DOHH2 (cell line): ENCODE measurements around the gene ACTL6B.

Experiments
- H3F3A ChIP-seq: fragments of 200-600 bp; sonication (generic), shearing (Covaris generic); 2 replicates; pipeline ENCODE4 v1.6.0; 2016; ENCODE audit warnings: antibody characterized with exemption, mild to moderate bottlenecking; ENCODE audit not compliant: control insufficient read depth, insufficient read depth
- H3K27ac ChIP-seq: fragments of 200-600 bp; sonication (generic); 2 replicates; pipeline ENCODE4 v1.5.1; 2014; ENCODE audit warnings: low read depth, mild to moderate bottlenecking, low read length, moderate library complexity
- H3K27me3 ChIP-seq: fragments of 200-600 bp; sonication (generic); 2 replicates; pipeline ENCODE4 v1.6.1; 2014; ENCODE audit warnings: mild to moderate bottlenecking, low read length, mixed read lengths; ENCODE audit not compliant: control insufficient read depth
- H3K36me3 ChIP-seq: fragments of 200-600 bp; sonication (generic); 2 replicates; pipeline ENCODE4 v1.6.1; 2014; ENCODE audit warnings: mild to moderate bottlenecking, low read length, moderate library complexity, mixed read lengths; ENCODE audit not compliant: control insufficient read depth
- H3K4me1 ChIP-seq: fragments of 200-600 bp; sonication (generic); 2 replicates; pipeline ENCODE4 v1.6.1; 2014; ENCODE audit warnings: mild to moderate bottlenecking, low read length, mixed read lengths; ENCODE audit not compliant: control insufficient read depth
- H3K4me2 ChIP-seq: fragments of 200-600 bp; sonication (generic); 2 replicates; pipeline ENCODE4 v1.6.0; 2014; ENCODE audit warnings: mild to moderate bottlenecking, low read length, moderate library complexity
- H3K4me3 ChIP-seq: fragments of 200-600 bp; sonication (generic); 2 replicates; pipeline ENCODE4 v1.5.1; 2014; ENCODE audit warnings: mild to moderate bottlenecking, low read length, mixed read lengths
- H3K79me2 ChIP-seq: fragments of 200-600 bp; sonication (generic); 2 replicates; pipeline ENCODE4 v1.6.1; 2014; ENCODE audit warnings: mild to moderate bottlenecking, low read length, mixed read lengths; ENCODE audit not compliant: control insufficient read depth
- H3K9me2 ChIP-seq: fragments of 200-600 bp; sonication (generic); replicated peaks from 2 replicates; pipeline ENCODE4 v1.6.1; 2014; ENCODE audit warnings: mild to moderate bottlenecking, low read length, mixed read lengths; ENCODE audit not compliant: control insufficient read depth
- H3K9me3 ChIP-seq: fragments of 200-600 bp; sonication (generic); 2 replicates; pipeline ENCODE4 v1.6.1; 2014; ENCODE audit warnings: antibody characterized with exemption, low read length, mixed read lengths; ENCODE audit not compliant: control insufficient read depth, insufficient read depth
- H4K20me1 ChIP-seq: fragments of 200-600 bp; sonication (generic); 2 replicates; pipeline ENCODE4 v1.6.0; 2014; ENCODE audit warnings: low read depth, mild to moderate bottlenecking, antibody characterized with exemption, low read length, moderate library complexity; ENCODE audit not compliant: control insufficient read depth, insufficient read depth
- EZH2phosphoT487 ChIP-seq: fragments of 200-600 bp; sonication (generic); IDR thresholded peaks from 2 replicates; pipeline ENCODE4 v1.6.1; 2017; ENCODE audit warnings: borderline replicate concordance, mild to moderate bottlenecking, antibody characterized with exemption, low read length, moderate library complexity, mixed read lengths
- TF ChIP-seq, protein P1 (sequence below): fragments of 200-600 bp; sonication (generic); IDR thresholded peaks from one replicate; pipeline ENCODE4 v1.5.1; 2014; ENCODE audit warnings: antibody characterized with exemption, mild to moderate bottlenecking, low read depth, low read length; ENCODE audit not compliant: poor library complexity, severe bottlenecking

The ACTL6B gene

DNA sequence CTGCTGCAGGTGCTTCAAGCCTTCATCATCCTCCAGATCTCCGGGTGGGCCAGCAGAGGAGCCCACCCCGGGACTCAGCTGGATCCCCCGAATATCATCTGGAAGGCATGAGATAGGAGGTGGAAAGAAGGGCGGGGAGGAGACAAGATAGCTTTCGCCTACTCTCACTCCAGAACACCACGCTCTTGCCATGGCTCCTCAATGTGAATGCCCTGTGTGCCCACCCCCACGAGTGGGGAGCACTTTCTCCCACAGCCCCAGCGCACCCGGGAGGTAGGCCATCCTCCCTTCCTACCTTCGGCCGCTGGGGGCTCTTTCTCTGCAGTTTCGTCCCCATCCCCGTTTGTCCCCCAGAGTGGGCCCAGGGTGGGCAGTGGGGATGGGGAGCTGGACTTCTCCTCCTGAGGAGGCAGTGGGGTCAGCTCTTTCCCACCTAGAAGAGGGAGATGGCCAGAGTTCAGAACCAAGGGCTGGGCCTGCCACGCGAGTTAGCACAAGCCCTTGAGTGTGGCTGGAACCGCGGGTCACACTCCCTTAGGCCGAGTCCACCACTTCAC, 28.9 kb upstream of the ACTL6B start:
- Histone ChIP-seq H3K9me2 (no peaks in the 10 kb centered on the region), H3K27me3 (no peaks in the 10 kb centered on the region), H3K4me1 (peaks cover 6% of the 10 kb centered on the region; the same call in 1 of the 2 replicates), H3K36me3 (peaks cover 98% of the 10 kb centered on the region), H3F3A (peaks cover 11% of the 10 kb centered on the region), H3K4me3 (no peak overlapping the region), H3K27ac (no peak overlapping the region), H3K79me2 (peaks cover 26% of the 10 kb centered on the region), H4K20me1 (peaks cover 22% of the 10 kb centered on the region), H3K9me3 (no peaks in the 10 kb centered on the region), H3K4me2 (no peak overlapping the region)
- no peak for TF ChIP-seq EZH2phosphoT487
- TF ChIP-seq, protein P1, sequence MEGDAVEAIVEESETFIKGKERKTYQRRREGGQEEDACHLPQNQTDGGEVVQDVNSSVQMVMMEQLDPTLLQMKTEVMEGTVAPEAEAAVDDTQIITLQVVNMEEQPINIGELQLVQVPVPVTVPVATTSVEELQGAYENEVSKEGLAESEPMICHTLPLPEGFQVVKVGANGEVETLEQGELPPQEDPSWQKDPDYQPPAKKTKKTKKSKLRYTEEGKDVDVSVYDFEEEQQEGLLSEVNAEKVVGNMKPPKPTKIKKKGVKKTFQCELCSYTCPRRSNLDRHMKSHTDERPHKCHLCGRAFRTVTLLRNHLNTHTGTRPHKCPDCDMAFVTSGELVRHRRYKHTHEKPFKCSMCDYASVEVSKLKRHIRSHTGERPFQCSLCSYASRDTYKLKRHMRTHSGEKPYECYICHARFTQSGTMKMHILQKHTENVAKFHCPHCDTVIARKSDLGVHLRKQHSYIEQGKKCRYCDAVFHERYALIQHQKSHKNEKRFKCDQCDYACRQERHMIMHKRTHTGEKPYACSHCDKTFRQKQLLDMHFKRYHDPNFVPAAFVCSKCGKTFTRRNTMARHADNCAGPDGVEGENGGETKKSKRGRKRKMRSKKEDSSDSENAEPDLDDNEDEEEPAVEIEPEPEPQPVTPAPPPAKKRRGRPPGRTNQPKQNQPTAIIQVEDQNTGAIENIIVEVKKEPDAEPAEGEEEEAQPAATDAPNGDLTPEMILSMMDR = no peak

GRCh38 chr7:100684534-100685042, 28.3 kb upstream of the ACTL6B start:
- Histone ChIP-seq H3K79me2 (peaks cover 21% of the 10 kb centered on the region), H3K27ac (no peak overlapping the region), H3K9me2 (no peaks in the 10 kb centered on the region), H3K4me3 (no peak overlapping the region), H3K4me1 (0 out of 2 replicates have a peak, but pooled peaks cover 1% of the 10 kb centered on the region), H3K4me2 (no peak overlapping the region), H4K20me1 (peaks cover 17% of the 10 kb centered on the region), H3F3A (peaks cover 15% of the 10 kb centered on the region), H3K36me3 (peaks cover 98% of the 10 kb centered on the region), H3K27me3 (no peaks in the 10 kb centered on the region), H3K9me3 (no peaks in the 10 kb centered on the region)
- TF ChIP-seq EZH2phosphoT487 = no peak
- TF ChIP-seq, protein P1 = no peak

DNA sequence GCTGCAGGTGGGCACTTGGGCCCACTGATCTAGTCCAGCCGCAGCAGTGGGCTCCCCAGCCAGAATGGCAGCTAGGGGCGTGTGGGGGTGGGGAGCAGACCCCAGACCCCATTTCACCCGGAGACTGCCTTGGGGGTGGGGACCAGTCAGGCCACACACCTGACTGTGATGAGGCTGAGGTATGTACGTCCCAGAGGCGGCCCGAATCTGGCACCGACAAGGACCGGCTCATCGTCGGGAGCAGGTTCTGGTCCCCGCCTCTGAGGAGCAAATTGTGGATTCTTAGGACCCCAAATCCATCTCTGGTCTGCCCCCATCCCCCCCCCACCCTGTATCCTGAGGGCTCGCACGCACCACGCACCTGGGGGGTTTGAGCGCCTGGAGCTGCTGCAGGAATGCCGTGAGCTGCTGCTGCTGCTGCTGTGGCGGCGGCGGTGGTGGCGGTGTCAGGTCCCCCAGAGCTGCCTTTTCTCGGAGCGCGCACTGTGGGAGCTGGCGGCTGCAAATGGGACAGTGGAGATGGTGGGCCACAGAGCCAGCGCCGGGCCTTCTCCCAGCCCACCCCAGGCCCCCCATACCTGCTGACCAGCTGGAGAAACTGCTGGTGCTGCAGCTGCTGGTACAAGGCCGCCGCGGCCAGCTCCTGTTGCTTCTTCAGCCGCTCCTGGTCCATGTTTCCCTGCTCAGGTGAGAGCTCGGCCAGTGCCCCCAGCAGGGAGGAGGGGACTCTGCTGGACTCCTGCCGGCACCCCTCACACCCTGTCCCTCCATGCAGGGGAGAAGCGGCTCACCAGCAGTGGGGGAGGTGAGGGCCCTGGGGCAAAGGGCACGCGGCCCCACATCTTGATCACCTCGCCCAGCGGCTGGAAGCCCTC, 27.6 kb upstream of the ACTL6B start:
- Histone ChIP-seq H3K9me2 (no peaks in the 10 kb centered on the region), H3K9me3 (no peaks in the 10 kb centered on the region), H4K20me1 (peaks cover 11% of the 10 kb centered on the region), H3K4me2 (no peak overlapping the region), H3K27ac (no peak overlapping the region), H3F3A (peaks cover 15% of the 10 kb centered on the region), H3K4me3 (no peak overlapping the region), H3K27me3 (no peaks in the 10 kb centered on the region), H3K4me1 (no peaks in the 10 kb centered on the region), H3K36me3 (peaks cover 97% of the 10 kb centered on the region), H3K79me2 (peaks cover 14% of the 10 kb centered on the region)
- TF ChIP-seq, protein P1 = no peak
- no peak for TF ChIP-seq EZH2phosphoT487
